Amniotic epithelial cell (primary cell): ENCODE data around the gene OSGEP.

Experiments
- DNase-seq: peaks from one replicate; pipeline ENCODE4 v3.0.0-alpha.2; 2010; ENCODE audit warnings: low read depth

OSGEP gene

GRCh38 chr14:20429801-20430669 is 24.6 kb downstream of the OSGEP start:
- no peak for DNase-seq

GRCh38 chr14:20428802-20429201 is 25.8 kb downstream of the OSGEP start:
- no peak for DNase-seq

- no peak for DNase-seq
Observed at GRCh38 chr14:20428010-20428365, 26.6 kb downstream of the OSGEP start.

GRCh38 chr14:20427231-20428009 is 27.2 kb downstream of the OSGEP start:
- peak; percentile 53 for DNase-seq

GRCh38 chr14:20424851-20425250 is 29.8 kb downstream of the OSGEP start:
- no peak for DNase-seq

- no peak for DNase-seq
Observed at GRCh38 chr14:20422886-20423285, 31.7 kb downstream of the OSGEP start.

- DNase-seq: no peak
Observed at GRCh38 chr14:20421267-20421666, 33.3 kb downstream of the OSGEP start.

GRCh38 chr14:20419419-20419818 is 35.2 kb downstream of the OSGEP start:
- no peak for DNase-seq

GRCh38 chr14:20418501-20418909 is 36.1 kb downstream of the OSGEP start:
- no peak for DNase-seq

GRCh38 chr14:20417250-20418186 is 37.1 kb downstream of the OSGEP start:
- DNase-seq: no peak

GRCh38 chr14:20416223-20416622 is 38.4 kb downstream of the OSGEP start:
- no peak for DNase-seq

GRCh38 chr14:20415782-20416206 is 38.8 kb downstream of the OSGEP start:
- DNase-seq: peak; percentile 49

- peak; percentile 20 for DNase-seq
Observed at GRCh38 chr14:20413744-20414082, 40.9 kb downstream of the OSGEP start.

- DNase-seq: peak; percentile 84
Observed at GRCh38 chr14:20412876-20413743, 41.5 kb downstream of the OSGEP start, which contains the start of gene TEP1. TSS of gene TEP1 (minus strand) at chr14:20413501. CDS start at chr14:20408439, 5,062 bp downstream.

GRCh38 chr14:20412411-20412810 is 42.2 kb downstream of the OSGEP start:
- DNase-seq: peak; percentile 8

GRCh38 chr14:20409226-20409625 is 45.4 kb downstream of the OSGEP start:
- DNase-seq: no peak

GRCh38 chr14:20403521-20403920 is 51.1 kb downstream of the OSGEP start:
- no peak for DNase-seq

GRCh38 chr14:20400965-20401593 is 53.5 kb downstream of the OSGEP start:
- DNase-seq: no peak

GRCh38 chr14:20400589-20400964 is 54.0 kb downstream of the OSGEP start:
- DNase-seq: no peak

- no peak for DNase-seq
Observed at GRCh38 chr14:20397511-20397910, 57.1 kb downstream of the OSGEP start.
